ENCODE data around the gene MT1A. TPM values are rescaled to one million over a fixed set of nuclear protein-coding genes. Genes with fewer than 3 reads are reported as not detected.

The MT1A gene
- polyA plus RNA-seq, 1 donor (not counting 4 experiments of a cell fraction or from before 2014, with no cell fraction given) = not detected

- H3K36me3 ChIP-seq (ENCODE audit: control insufficient read depth in 2 of 2, extremely low read depth in 1 of 2, insufficient read depth in 2 of 2, low read length in 2 of 2) = no peaks in the 10 kb centered on the region
- TF ChIP-seq CTCF (optimal IDR thresholded peaks at IDR 0.05 in 1 of 3, IDR thresholded peaks at IDR 0.05 in 1 of 3, conservative IDR thresholded peaks at IDR 0.05 in 1 of 3; ENCODE audit: extremely low read depth in 1 of 3, insufficient read depth in 2 of 3, low read length in 3 of 3) = no peak
- TF ChIP-seq EZH2 (IDR thresholded peaks at IDR 0.05; ENCODE audit: low read length) = no peak
- H3K27ac ChIP-seq (ENCODE audit: control insufficient read depth, insufficient read depth, low read length) = no peak overlapping the region
- no peaks in the 10 kb centered on the region for H3K9me3 ChIP-seq (ENCODE audit: control insufficient read depth, low read depth, low read length)
- no peak overlapping the region for H3K4me2 ChIP-seq (ENCODE audit: control insufficient read depth, extremely low read depth, insufficient read depth, low read depth, low read length)
- peaks cover 9% of the 10 kb centered on the region for H3K79me2 ChIP-seq (ENCODE audit: control insufficient read depth, insufficient read depth, low read length)
- DNase-seq (ENCODE audit: low read depth, low spot score) (no peak), FAIRE-seq (no peak)
- peaks cover 3% of the 10 kb centered on the region for H4K20me1 ChIP-seq (ENCODE audit: control insufficient read depth, extremely low read depth, insufficient read depth, low read length)
- H3K9me1 ChIP-seq (ENCODE audit: control insufficient read depth, extremely low read depth, insufficient read depth, low read length) = no peaks in the 10 kb centered on the region
- H3K4me3 ChIP-seq (ENCODE audit: control insufficient read depth in 2 of 3, extremely low read depth in 1 of 3, insufficient read depth in 2 of 3, low read depth in 1 of 3, low read length in 3 of 3) = no peak overlapping the region
- H3K4me1 ChIP-seq (ENCODE audit: control insufficient read depth, extremely low read depth, insufficient read depth, low read length) = peaks cover 10% of the 10 kb centered on the region
- no peak overlapping the region for H3K9ac ChIP-seq (ENCODE audit: control insufficient read depth, extremely low read depth, insufficient read depth, low read length)
- H3K27me3 ChIP-seq (ENCODE audit: control insufficient read depth, extremely low read depth, insufficient read depth, low read length) = no peaks in the 10 kb centered on the region
- dilution Hi-C loops (cut with MboI; ENCODE audit: extremely low pct_ligation_motif_present, low sequenced_read_pairs) = no loop called here
- H2AFZ ChIP-seq (ENCODE audit: control insufficient read depth, low read length) = no peak overlapping the region
Observed at GRCh38 chr16:56623637-56624036, 14.8 kb upstream of the MT1A start.

- DNase-seq (ENCODE audit: low read depth, low spot score) (no peak), FAIRE-seq (no peak)
- Histone ChIP-seq H3K4me1 (ENCODE audit: control insufficient read depth, extremely low read depth, insufficient read depth, low read length) (peaks cover 10% of the 10 kb centered on the region), H3K9ac (ENCODE audit: control insufficient read depth, extremely low read depth, insufficient read depth, low read length) (peak within 1 kb of the TSS; percentile 69), H2AFZ (ENCODE audit: control insufficient read depth, low read length) (peak within 1 kb of the TSS; percentile 69), H3K9me3 (ENCODE audit: control insufficient read depth, low read depth, low read length) (no peaks in the 10 kb centered on the region), H4K20me1 (ENCODE audit: control insufficient read depth, extremely low read depth, insufficient read depth, low read length) (peaks cover 3% of the 10 kb centered on the region), H3K79me2 (ENCODE audit: control insufficient read depth, insufficient read depth, low read length) (peaks cover 9% of the 10 kb centered on the region), H3K27ac (ENCODE audit: control insufficient read depth, insufficient read depth, low read length) (peak within 1 kb of the TSS; percentile 57), H3K9me1 (ENCODE audit: control insufficient read depth, extremely low read depth, insufficient read depth, low read length) (no peaks in the 10 kb centered on the region), H3K36me3 (ENCODE audit: control insufficient read depth in 2 of 2, extremely low read depth in 1 of 2, insufficient read depth in 2 of 2, low read length in 2 of 2) (no peaks in the 10 kb centered on the region), H3K4me3 (ENCODE audit: control insufficient read depth in 2 of 3, extremely low read depth in 1 of 3, insufficient read depth in 2 of 3, low read depth in 1 of 3, low read length in 3 of 3) (peak within 1 kb of the TSS; percentile 45 to 78 (median 67)), H3K4me2 (ENCODE audit: control insufficient read depth, extremely low read depth, insufficient read depth, low read depth, low read length) (peak within 1 kb of the TSS; percentile 91), H3K27me3 (ENCODE audit: control insufficient read depth, extremely low read depth, insufficient read depth, low read length) (no peaks in the 10 kb centered on the region)
- TF ChIP-seq CTCF (optimal IDR thresholded peaks at IDR 0.05 in 1 of 3, IDR thresholded peaks at IDR 0.05 in 1 of 3, conservative IDR thresholded peaks at IDR 0.05 in 1 of 3; ENCODE audit: extremely low read depth in 1 of 3, insufficient read depth in 2 of 3, low read length in 3 of 3) (no peak), EZH2 (IDR thresholded peaks at IDR 0.05; ENCODE audit: low read length) (no peak)
- dilution Hi-C loops (cut with MboI; ENCODE audit: extremely low pct_ligation_motif_present, low sequenced_read_pairs) = no loop called here
Observed at GRCh38 chr16:56625140-56625942, 13.1 kb upstream of the MT1A start, which contains the start of gene MT1E. TSS of gene MT1E (plus strand) at chr16:56625781. CDS start at chr16:56625852, 71 bp downstream.

Data from keratinocyte (primary cell).